Small intestine (tissue), 7 donors: ENCODE results near the gene ATP6V0E2. TPM values are rescaled to one million over a fixed set of nuclear protein-coding genes. Genes with fewer than 3 reads are reported as not detected.

Source experiments
- DNase-seq, 2 donors: peaks; one replicate each; pipeline versions ENCODE4 v3.0.0 to v3.0.0-alpha.2; 2013
- FAIRE-seq: peaks from 2 replicates; lab custom pipeline; 2012; peaks lifted over from hg19 to GRCh38; lab: Jason Lieb, UNC
- H3K27ac ChIP-seq, 3 donors: one replicate each; pipeline ENCODE4 v1.5.1; 2013; ENCODE audit warnings: low read length in 2 of 3, mild to moderate bottlenecking in 2 of 3, control low read depth in 1 of 3, inconsistent platforms in 1 of 3, low read depth in 1 of 3, moderate library complexity in 1 of 3
- H3K27me3 ChIP-seq, 3 donors: one replicate each; pipeline ENCODE4 v1.6.1; 2013; ENCODE audit warnings: low read length in 3 of 3, inconsistent platforms in 1 of 3; ENCODE audit not compliant: control insufficient read depth in 3 of 3, insufficient read depth in 3 of 3
- H3K36me3 ChIP-seq, 3 donors: one replicate each; pipeline ENCODE4 v1.6.1; 2013; ENCODE audit warnings: low read length in 3 of 3, inconsistent platforms in 1 of 3, low read depth in 1 of 3, mild to moderate bottlenecking in 1 of 3, moderate library complexity in 1 of 3; ENCODE audit not compliant: control insufficient read depth in 3 of 3, insufficient read depth in 2 of 3
- H3K4me1 ChIP-seq, 3 donors: one replicate each; pipeline ENCODE4 v1.6.1; 2013; ENCODE audit warnings: low read length in 2 of 3, inconsistent platforms in 1 of 3, low read depth in 1 of 3, mild to moderate bottlenecking in 1 of 3, moderate library complexity in 1 of 3; ENCODE audit not compliant: control insufficient read depth in 3 of 3, insufficient read depth in 2 of 3
- H3K4me3 ChIP-seq, 3 donors: one replicate each; pipeline ENCODE4 v1.5.1; 2013; ENCODE audit warnings: low read length in 3 of 3, control low read depth in 1 of 3, inconsistent platforms in 1 of 3, low read depth in 1 of 3, mild to moderate bottlenecking in 1 of 3, moderate library complexity in 1 of 3
- H3K9me3 ChIP-seq, 2 donors: one replicate each; pipeline ENCODE4 v1.6.1; 2013; ENCODE audit warnings: low read depth in 1 of 2, low read length in 1 of 2; ENCODE audit not compliant: control insufficient read depth in 2 of 2, insufficient read depth in 1 of 2
- WGBS, 3 donors: extraction: QIAGEN DNeasy Blood & Tissue Kit; methylation state at CpG; one replicate each; pipeline ENCODE4 v1.1.7; 2013; 5-methylcytosine and 5-hydroxymethylcytosine counted together
- polyA plus RNA-seq, 4 donors: library from polyadenylated mRNA; stranded (reverse) in 3 of 4; unstranded in 1 of 4; fragments of 200-250 nt in 3 of 4; fragments of 120-200 nt in 1 of 4; gene quantifications; one replicate each; pipeline versions ENCODE4 v1.2.1 to v1.2.3, GENCODE V29; 2013
- donor health status: healthy with polysubstance abuse.
- donor health status: control.
- donor health status: control.
- donor health status: Bipolar disorder and iron deficiency.
- donor health status: healthy.

The ATP6V0E2 gene
- polyA plus RNA-seq, 4 donors = 4.0 to 33.8 (median 5.1) TPM

GRCh38 chr7:149855361-149856305 is 18.1 kb upstream of the ATP6V0E2 start:
- FAIRE-seq (no peak), DNase-seq (no peak)
- 81 to 87% (median 87%) methylated on average over 16 of the region's 16 CpGs for WGBS, 3 donors
- Histone ChIP-seq H3K27me3 (no peaks in the 10 kb centered on the region), H3K4me1 (peaks cover 0 to 7% (median 6%) of the 10 kb centered on the region in 3 donors), H3K4me3 (no peak overlapping the region), H3K27ac (no peak overlapping the region), H3K9me3 (no peaks in the 10 kb centered on the region), H3K36me3 (peaks cover under 1 to 28% (median 2%) of the 10 kb centered on the region in 3 donors)

GRCh38 chr7:149856583-149856982 is 17.2 kb upstream of the ATP6V0E2 start:
- WGBS, 3 donors = 77 to 93% (median 84%) methylated on average over 8 of the region's 8 CpGs
- Histone ChIP-seq H3K4me3 (no peak overlapping the region), H3K9me3 (no peaks in the 10 kb centered on the region), H3K27ac (no peak overlapping the region), H3K27me3 (no peaks in the 10 kb centered on the region), H3K4me1 (peaks cover 0 to 7% (median 6%) of the 10 kb centered on the region in 3 donors), H3K36me3 (peaks cover 2 to 33% (median 3%) of the 10 kb centered on the region in 3 donors)
- peak in 1 of 2 donors; percentile 29 for DNase-seq
- FAIRE-seq = no peak

- Histone ChIP-seq H3K36me3 (peaks cover 4 to 55% (median 5%) of the 10 kb centered on the region in 3 donors), H3K4me1 (peaks cover 0 to 7% (median 4%) of the 10 kb centered on the region in 3 donors), H3K27ac (no peak overlapping the region), H3K9me3 (no peaks in the 10 kb centered on the region), H3K4me3 (no peak overlapping the region), H3K27me3 (no peaks in the 10 kb centered on the region)
- WGBS, 3 donors = 61 to 69% (median 62%) methylated on average over 6 of the region's 6 CpGs
- FAIRE-seq (no peak), DNase-seq (no peak)
Observed at GRCh38 chr7:149859369-149859768, 14.4 kb upstream of the ATP6V0E2 start.

GRCh38 chr7:149859876-149860275 is 13.9 kb upstream of the ATP6V0E2 start:
- Histone ChIP-seq H3K4me1 (peaks cover 0 to 5% (median 0%) of the 10 kb centered on the region in 3 donors), H3K27ac (no peak overlapping the region), H3K36me3 (peaks cover 4 to 60% (median 8%) of the 10 kb centered on the region in 3 donors), H3K4me3 (no peak overlapping the region), H3K9me3 (no peaks in the 10 kb centered on the region), H3K27me3 (no peaks in the 10 kb centered on the region)
- WGBS, 3 donors = 43 to 77% (median 59%) methylated on average over 4 of the region's 4 CpGs
- FAIRE-seq (no peak), DNase-seq (no peak)

- no peak for FAIRE-seq
- Histone ChIP-seq H3K4me3 (no peak overlapping the region), H3K27ac (no peak overlapping the region), H3K36me3 (peaks cover 4 to 61% (median 8%) of the 10 kb centered on the region in 3 donors), H3K9me3 (no peaks in the 10 kb centered on the region), H3K27me3 (no peaks in the 10 kb centered on the region), H3K4me1 (peaks cover 0 to 1% (median 0%) of the 10 kb centered on the region in 3 donors)
- no peak for DNase-seq
- WGBS, 3 donors = 87 to 95% (median 91%) methylated on average over 45 of the region's 45 CpGs
Observed at GRCh38 chr7:149860821-149861727, 12.7 kb upstream of the ATP6V0E2 start.

GRCh38 chr7:149861728-149862045 is 12.1 kb upstream of the ATP6V0E2 start:
- DNase-seq (no peak), FAIRE-seq (no peak)
- peaks cover 4 to 66% (median 8%) of the 10 kb centered on the region in 3 donors for H3K36me3 ChIP-seq
- no peak overlapping the region for H3K4me3 ChIP-seq
- WGBS, 3 donors = 93 to 97% (median 96%) methylated on average over 16 of the region's 16 CpGs
- no peak overlapping the region for H3K27ac ChIP-seq
- H3K4me1 ChIP-seq = no peaks in the 10 kb centered on the region
- no peaks in the 10 kb centered on the region for H3K27me3 ChIP-seq
- no peaks in the 10 kb centered on the region for H3K9me3 ChIP-seq

- FAIRE-seq (no peak), DNase-seq (no peak)
- Histone ChIP-seq H3K9me3 (no peaks in the 10 kb centered on the region), H3K27ac (no peak overlapping the region), H3K36me3 (peaks cover 4 to 66% (median 8%) of the 10 kb centered on the region in 3 donors), H3K4me3 (no peak overlapping the region), H3K4me1 (no peaks in the 10 kb centered on the region), H3K27me3 (no peaks in the 10 kb centered on the region)
- WGBS, 3 donors = 89 to 96% (median 89%) methylated on average over 18 of the region's 18 CpGs
Observed at GRCh38 chr7:149862156-149862555, 11.6 kb upstream of the ATP6V0E2 start.

- 95 to 97% (median 95%) methylated on average over 4 of the region's 4 CpGs for WGBS, 3 donors
- Histone ChIP-seq H3K36me3 (peaks cover 4 to 63% (median 8%) of the 10 kb centered on the region in 3 donors), H3K27ac (no peak overlapping the region), H3K4me3 (no peak overlapping the region), H3K27me3 (no peaks in the 10 kb centered on the region), H3K9me3 (no peaks in the 10 kb centered on the region), H3K4me1 (no peaks in the 10 kb centered on the region)
- DNase-seq (no peak), FAIRE-seq (no peak)
Observed at GRCh38 chr7:149863500-149863899, 10.3 kb upstream of the ATP6V0E2 start.
